GM12865 (cell line): ENCODE data around the gene OGDH.

ENCODE experiments used
- DNase-seq: peaks from one replicate; pipeline ENCODE4 v3.0.0; 2010; ENCODE audit warnings: low read depth
- H3K4me3 ChIP-seq: 2 replicates; pipeline ENCODE4 v1.5.1; 2011; ENCODE audit warnings: mild to moderate bottlenecking, low read depth, low read length, control low read depth
- TF ChIP-seq, protein P1 (sequence below): IDR thresholded peaks from 2 replicates; pipeline ENCODE4 v1.5.1; 2011; ENCODE audit warnings: low read length, control low read depth, low read depth, inconsistent platforms; ENCODE audit not compliant: insufficient read depth; ENCODE audit errors: missing control alignments

OGDH gene

GRCh38 chr7:44757311-44757710, 150.9 kb downstream of the OGDH start:
- DNase-seq: no peak
- H3K4me3 ChIP-seq: no peak overlapping the region
- TF ChIP-seq, protein P1, sequence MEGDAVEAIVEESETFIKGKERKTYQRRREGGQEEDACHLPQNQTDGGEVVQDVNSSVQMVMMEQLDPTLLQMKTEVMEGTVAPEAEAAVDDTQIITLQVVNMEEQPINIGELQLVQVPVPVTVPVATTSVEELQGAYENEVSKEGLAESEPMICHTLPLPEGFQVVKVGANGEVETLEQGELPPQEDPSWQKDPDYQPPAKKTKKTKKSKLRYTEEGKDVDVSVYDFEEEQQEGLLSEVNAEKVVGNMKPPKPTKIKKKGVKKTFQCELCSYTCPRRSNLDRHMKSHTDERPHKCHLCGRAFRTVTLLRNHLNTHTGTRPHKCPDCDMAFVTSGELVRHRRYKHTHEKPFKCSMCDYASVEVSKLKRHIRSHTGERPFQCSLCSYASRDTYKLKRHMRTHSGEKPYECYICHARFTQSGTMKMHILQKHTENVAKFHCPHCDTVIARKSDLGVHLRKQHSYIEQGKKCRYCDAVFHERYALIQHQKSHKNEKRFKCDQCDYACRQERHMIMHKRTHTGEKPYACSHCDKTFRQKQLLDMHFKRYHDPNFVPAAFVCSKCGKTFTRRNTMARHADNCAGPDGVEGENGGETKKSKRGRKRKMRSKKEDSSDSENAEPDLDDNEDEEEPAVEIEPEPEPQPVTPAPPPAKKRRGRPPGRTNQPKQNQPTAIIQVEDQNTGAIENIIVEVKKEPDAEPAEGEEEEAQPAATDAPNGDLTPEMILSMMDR: no peak

GRCh38 chr7:44757739-44758138, 151.3 kb downstream of the OGDH start:
- H3K4me3 ChIP-seq: no peak overlapping the region
- DNase-seq: no peak
- TF ChIP-seq, protein P1: no peak
